Stimulated activated CD4-positive, alpha-beta T cell treated with anti-CD3 and anti-CD28 coated beads, Interleukin-1b, Interleukin-23, amount 100 ng/mL, for 4 hours (primary cell): Measurements from ENCODE around the gene IQSEC1.

Experiments
- DNase-seq, 2 donors: peaks; one replicate each; pipeline ENCODE4 v3.0.0-alpha.2; 2020; ENCODE audit warnings: low read depth in 2 of 2

The IQSEC1 gene

GRCh38 chr3:12934431-12934830 is 138.8 kb downstream of the IQSEC1 start:
- no peak for DNase-seq

- DNase-seq, result no peak
Measured at GRCh38 chr3:12933901-12934300, 139.3 kb downstream of the IQSEC1 start.

DNA sequence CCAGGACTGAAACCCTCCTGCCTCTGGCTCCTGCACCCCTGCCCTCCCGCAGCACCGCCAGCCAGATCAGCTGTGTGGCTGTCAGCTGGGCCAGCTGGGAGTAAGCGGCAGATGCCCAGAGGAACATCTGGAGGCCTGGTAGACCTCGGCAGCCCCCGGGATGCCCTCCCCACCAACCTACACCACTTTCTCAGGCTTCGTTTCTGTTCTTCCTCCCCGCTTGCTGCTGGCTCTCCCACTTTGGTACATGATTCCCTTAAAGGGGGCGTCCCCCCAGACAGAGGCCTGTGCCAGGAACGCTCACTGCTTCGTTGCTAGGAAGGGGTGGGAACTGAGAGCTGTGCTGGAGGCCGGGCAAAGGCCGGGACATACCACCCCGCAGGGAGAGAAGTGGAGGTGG is 140.5 kb downstream of the IQSEC1 start:
- DNase-seq, result no peak

DNA sequence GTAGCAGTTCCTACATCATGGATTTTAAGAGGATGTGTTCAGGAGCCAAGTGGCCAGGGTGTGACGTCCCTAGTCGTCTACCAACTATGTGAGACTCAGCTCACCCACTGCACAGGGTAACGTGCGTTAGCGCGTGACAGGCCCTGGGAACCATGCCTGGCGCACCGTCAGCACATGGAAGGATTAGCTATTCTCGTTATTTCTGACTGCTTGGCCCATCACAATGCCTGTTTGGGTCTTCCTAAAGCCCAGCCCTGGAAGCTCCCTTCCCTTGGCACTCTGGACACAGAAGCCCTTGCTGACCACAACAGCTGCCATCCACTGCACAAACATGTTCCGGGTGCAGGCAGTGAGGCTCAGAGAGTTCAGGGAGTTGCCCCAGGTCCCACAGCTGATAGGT is 140.9 kb downstream of the IQSEC1 start:
- no peak for DNase-seq

DNA sequence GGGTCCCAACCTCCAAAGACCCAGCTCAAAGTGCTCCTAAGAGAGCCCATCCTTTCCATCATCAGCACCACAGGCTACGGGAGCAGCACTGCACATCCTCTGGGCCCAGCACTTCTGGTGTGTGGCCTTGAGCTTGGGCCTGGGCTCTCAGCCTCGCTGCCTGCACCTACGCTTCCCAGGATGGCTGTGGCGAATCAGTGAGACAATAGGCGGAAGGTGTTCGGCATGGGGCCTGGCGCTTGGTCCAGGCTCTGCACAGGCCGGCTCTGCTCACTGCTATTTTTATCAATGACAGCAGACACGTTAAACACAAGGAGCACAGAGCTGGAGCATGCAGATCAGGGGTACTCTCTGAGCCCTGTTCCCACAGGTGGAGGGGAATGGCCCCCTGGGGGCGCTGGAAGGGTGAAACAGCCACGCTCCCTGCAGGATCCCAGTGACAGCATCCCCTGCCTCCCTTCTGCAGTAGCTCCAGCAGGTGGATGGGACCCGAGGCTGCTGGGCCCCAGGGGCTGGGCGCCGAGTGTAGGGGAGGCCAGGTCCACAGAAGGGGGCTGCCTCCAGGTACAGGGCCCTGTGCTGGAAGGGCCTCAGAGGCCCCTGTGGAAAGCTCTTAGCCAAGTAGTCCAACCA is 141.8 kb downstream of the IQSEC1 start:
- DNase-seq, result no peak

- DNase-seq, result no peak
Measured at GRCh38 chr3:12929801-12930200, 143.4 kb downstream of the IQSEC1 start.

- no peak for DNase-seq
Measured at GRCh38 chr3:12926660-12927059, 146.6 kb downstream of the IQSEC1 start.

- DNase-seq, result no peak
Measured at GRCh38 chr3:12925648-12926047, 147.6 kb downstream of the IQSEC1 start.

- DNase-seq, result no peak
Measured at GRCh38 chr3:12924437-12924836, 148.8 kb downstream of the IQSEC1 start.

DNA sequence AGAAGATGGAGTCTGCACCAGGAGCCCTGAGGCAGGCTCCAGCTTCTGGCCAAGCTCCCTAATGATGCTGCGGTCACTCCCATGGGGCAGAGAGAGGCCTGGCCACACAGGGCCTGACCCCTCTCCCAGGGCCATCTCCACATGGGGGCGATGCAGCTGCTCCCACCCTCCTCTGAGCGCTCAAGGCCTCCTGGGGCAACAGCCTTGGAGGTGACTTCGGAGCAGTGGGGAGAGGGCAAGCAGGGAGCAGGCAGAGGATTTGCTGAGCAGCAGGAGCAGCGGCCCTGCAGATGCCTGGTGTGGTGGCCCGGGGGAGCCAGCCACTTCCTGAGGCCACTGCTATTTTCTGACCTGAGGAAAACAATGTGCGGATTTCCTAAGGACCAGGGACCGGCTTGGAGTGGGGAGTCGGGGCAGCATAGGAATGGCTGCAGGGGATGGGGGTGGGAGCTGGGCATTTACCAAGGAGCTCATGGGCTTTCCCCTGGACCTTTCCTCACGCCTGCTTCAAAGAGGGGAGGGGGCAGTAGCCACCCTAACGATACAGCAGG is 150.3 kb downstream of the IQSEC1 start:
- DNase-seq, result no peak

- DNase-seq, result no peak
Measured at GRCh38 chr3:12922306-12922705, 150.9 kb downstream of the IQSEC1 start.

- no peak for DNase-seq
Measured at GRCh38 chr3:12921736-12922135, 151.5 kb downstream of the IQSEC1 start.

DNA sequence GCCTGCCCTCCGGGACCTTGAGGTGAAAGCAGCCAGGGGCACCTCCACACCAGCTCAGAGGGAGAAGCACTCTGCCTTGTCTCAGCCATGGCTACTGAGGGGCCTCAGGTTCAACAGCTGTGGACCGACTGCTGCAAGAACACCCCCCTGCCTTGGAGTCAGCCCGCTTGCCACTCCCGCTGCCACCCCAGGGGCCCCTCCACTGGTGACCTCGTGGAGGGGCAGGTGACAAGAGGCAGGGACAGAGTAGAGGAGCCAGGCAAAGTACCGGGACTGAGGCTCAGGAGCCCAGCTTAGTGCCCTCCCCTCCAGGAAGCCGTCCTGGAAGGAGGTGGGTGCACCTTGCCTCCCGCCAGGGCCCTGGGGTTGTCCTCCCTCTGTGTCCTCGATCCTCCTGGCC is 152.3 kb downstream of the IQSEC1 start:
- no peak for DNase-seq

- no peak for DNase-seq
Measured at GRCh38 chr3:12919205-12919604, 154.0 kb downstream of the IQSEC1 start.

- no peak for DNase-seq
Measured at GRCh38 chr3:12918231-12918630, 155.0 kb downstream of the IQSEC1 start.

- DNase-seq, result no peak
Measured at GRCh38 chr3:12916159-12916558, 157.1 kb downstream of the IQSEC1 start.

DNA sequence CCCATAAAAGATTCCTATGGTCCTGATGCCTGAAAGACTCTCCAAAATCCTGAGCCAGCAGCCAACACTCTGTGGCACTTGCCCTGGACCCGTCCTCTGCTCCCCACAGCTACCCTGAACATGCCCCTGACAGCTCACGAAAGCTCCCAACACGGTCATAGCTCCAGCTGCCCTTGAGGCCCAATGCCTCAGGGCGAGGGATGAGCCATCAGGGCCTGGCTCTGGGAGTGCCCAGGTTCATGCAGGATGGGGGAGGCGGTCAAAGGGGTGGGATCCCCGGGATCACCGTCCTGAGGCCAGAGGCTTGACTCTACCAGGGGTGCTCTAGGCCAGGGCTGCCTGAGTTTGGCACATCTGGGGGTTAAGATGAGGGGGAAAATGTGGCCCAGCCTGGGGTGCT is 159.1 kb downstream of the IQSEC1 start:
- DNase-seq, result no peak

- no peak for DNase-seq
Measured at GRCh38 chr3:12911881-12912415, 161.3 kb downstream of the IQSEC1 start.

DNA sequence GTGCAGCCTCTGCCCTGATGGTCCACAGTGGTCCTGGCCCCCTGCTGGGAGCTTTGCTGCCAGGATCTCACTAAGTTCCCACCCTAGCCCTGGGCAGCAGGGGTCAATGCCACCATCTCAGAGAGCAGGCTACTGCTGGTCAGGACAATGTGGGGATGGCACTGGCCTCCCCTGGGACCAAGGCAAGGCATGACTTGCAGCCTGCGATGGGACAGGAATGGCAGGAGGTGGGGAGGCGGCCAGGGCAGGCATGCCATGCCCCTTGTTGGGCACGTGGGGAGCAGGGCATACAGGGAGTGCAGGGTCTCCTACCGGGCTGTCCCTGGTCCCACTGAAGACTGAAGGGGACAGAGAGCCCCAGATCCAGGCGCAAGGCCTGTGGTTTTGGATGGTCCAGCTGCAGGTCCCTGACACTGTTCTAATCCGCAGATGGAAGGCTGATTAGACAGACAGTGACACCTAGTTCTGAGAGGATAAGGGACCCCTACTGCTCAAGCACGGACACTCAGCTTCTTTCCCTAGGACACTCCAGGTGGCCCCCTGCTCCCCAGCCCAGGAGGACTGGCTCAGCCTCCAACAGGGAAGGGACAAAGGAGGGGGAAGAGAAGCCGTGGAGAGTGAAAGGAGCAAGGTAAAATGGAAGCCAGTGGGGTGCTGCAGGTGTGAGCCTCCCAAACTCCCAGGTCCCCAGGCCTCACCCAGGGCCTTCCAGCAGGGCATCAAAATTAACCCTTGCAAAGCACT is 162.7 kb downstream of the IQSEC1 start:
- DNase-seq, result no peak

GRCh38 chr3:12909710-12910109 is 163.5 kb downstream of the IQSEC1 start:
- no peak for DNase-seq

DNA sequence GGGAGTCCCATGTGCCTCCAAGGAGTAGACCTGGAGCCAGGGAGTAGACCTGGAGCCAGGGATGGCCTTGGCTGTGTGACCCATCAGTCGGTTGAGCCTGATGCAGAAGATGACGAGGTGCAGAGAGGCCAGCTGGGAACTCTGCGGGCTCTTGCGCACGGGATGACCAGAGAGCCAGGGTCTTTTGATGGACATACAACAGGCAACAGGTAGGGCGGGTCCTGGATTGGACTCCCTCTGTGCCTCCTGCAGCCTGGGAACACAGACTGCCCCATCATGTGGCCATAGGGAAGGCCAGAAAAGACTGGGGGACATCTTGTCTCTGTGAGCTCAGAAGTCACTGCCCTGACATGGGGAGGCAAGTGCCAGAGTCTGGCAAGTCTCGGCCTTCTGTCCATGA is 164.4 kb downstream of the IQSEC1 start:
- DNase-seq, result no peak

DNA sequence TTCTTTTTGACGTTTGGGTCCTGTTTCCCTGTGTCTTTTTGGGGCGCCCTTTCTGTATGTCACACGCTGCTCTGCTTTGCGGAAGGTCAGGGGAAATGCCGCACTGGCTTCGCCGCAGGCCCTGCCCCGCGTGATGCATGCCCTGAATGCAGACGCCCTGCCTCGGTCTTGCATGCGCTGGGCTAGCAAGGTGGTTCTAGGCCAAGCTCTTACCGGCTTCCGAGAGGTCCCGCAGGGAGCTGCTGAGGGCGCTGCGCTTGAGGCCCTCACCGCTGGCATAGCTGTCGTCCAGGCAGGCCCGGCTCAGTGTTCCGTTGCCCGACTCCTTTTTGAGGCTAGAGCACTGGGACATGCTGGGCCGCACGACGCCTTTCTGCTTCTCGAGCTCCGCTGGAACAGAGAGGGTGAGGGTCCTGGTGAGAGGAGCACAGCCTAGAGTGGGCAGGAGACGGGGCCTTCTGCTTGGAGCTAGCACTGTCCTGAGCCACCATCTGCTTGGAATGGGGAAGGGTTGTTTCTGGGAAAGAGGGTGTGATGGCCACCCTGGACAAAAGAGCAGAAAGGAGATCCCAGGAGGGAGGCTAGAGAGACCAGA is 165.0 kb downstream of the IQSEC1 start:
- DNase-seq, result no peak

- no peak for DNase-seq
Measured at GRCh38 chr3:12907729-12908128, 165.5 kb downstream of the IQSEC1 start.
